Adipose tissue (tissue), 3 donors: ENCODE data around the gene CSF2RB. TPM values are rescaled to one million over a fixed set of nuclear protein-coding genes. Genes with fewer than 3 reads are reported as not detected.

Source experiments
- H3K27ac ChIP-seq: one replicate; pipeline ENCODE4 v1.5.1; 2013; ENCODE audit warnings: low read depth, low read length
- WGBS, 3 donors: extraction: QIAGEN DNeasy Blood & Tissue Kit; methylation state at CpG; one replicate each; pipeline ENCODE4 v1.1.7; 2013; 5-methylcytosine and 5-hydroxymethylcytosine counted together
- polyA plus RNA-seq, 3 donors: library from polyadenylated mRNA; stranded (reverse); fragments of 200-250 nt; gene quantifications; one replicate each; pipeline ENCODE4 v1.2.3, GENCODE V29; 2013
- donor health status: healthy with polysubstance abuse.
- donor health status: Bipolar disorder and iron deficiency.
- donor health status: healthy.

The CSF2RB gene
- polyA plus RNA-seq, 3 donors: 0.89 to 8.6 (median 4.9) TPM

GRCh38 chr22:36929621-36930020 lies 16.2 kb downstream of the CSF2RB start:
- WGBS, 3 donors: 75 to 94% (median 93%) methylated on average over 10 of the region's 10 CpGs
- H3K27ac ChIP-seq: no peak overlapping the region

- H3K27ac ChIP-seq: no peak overlapping the region
- 48 to 75% (median 74%) methylated on average over 18 to 20 of the region's 20 CpGs for WGBS, 3 donors
Measured at GRCh38 chr22:36930041-36930935, 16.9 kb downstream of the CSF2RB start.

GRCh38 chr22:36931446-36931845 lies 18.0 kb downstream of the CSF2RB start:
- WGBS, 3 donors: 73 to 89% (median 82%) methylated on average over 2 of the region's 2 CpGs
- no peak overlapping the region for H3K27ac ChIP-seq

- no peak overlapping the region for H3K27ac ChIP-seq
- WGBS, 3 donors: 82 to 88% (median 88%) methylated on average over 25 of the region's 25 CpGs
Measured at GRCh38 chr22:36933629-36934417, 20.4 kb downstream of the CSF2RB start.

GRCh38 chr22:36934418-36935312 lies 21.2 kb downstream of the CSF2RB start:
- 86 to 90% (median 89%) methylated on average over 10 of the region's 10 CpGs for WGBS, 3 donors
- H3K27ac ChIP-seq: no peak overlapping the region

- 87 to 92% (median 90%) methylated on average over 7 of the region's 7 CpGs for WGBS, 3 donors
- H3K27ac ChIP-seq: no peak overlapping the region
Measured at GRCh38 chr22:36935313-36935610, 21.8 kb downstream of the CSF2RB start.

- no peak overlapping the region for H3K27ac ChIP-seq
- WGBS, 3 donors: 87 to 95% (median 87%) methylated on average over 3 of the region's 3 CpGs
Measured at GRCh38 chr22:36935694-36936093, 22.3 kb downstream of the CSF2RB start.

GRCh38 chr22:36936362-36937116 lies 23.1 kb downstream of the CSF2RB start:
- H3K27ac ChIP-seq: no peak overlapping the region
- 70 to 80% (median 73%) methylated on average over 20 of the region's 20 CpGs for WGBS, 3 donors

- no peak overlapping the region for H3K27ac ChIP-seq
- WGBS, 3 donors: 87 to 94% (median 89%) methylated on average over 13 to 14 of the region's 14 CpGs
Measured at GRCh38 chr22:36937319-36938027, 24.0 kb downstream of the CSF2RB start.

- no peak overlapping the region for H3K27ac ChIP-seq
- WGBS, 3 donors: 92 to 96% (median 93%) methylated on average over 12 of the region's 12 CpGs
Measured at GRCh38 chr22:36938028-36938425, 24.6 kb downstream of the CSF2RB start.

GRCh38 chr22:36938886-36939285 lies 25.5 kb downstream of the CSF2RB start:
- no peak overlapping the region for H3K27ac ChIP-seq
- 84 to 95% (median 90%) methylated on average over 13 of the region's 13 CpGs for WGBS, 3 donors

GRCh38 chr22:36940676-36941075 lies 27.2 kb downstream of the CSF2RB start:
- WGBS, 3 donors: 65 to 70% (median 67%) methylated on average over 5 of the region's 5 CpGs

GRCh38 chr22:36942556-36942955 lies 29.1 kb downstream of the CSF2RB start:
- 37 to 59% (median 54%) methylated on average over 5 of the region's 5 CpGs for WGBS, 3 donors
- H3K27ac ChIP-seq: no peak overlapping the region

More at GRCh38 chr22:36940676-36941075, 27.2 kb downstream of the CSF2RB start:
- no peak overlapping the region for H3K27ac ChIP-seq

- WGBS, 3 donors: 31 to 68% (median 57%) methylated on average over 4 of the region's 4 CpGs
- no peak overlapping the region for H3K27ac ChIP-seq
Measured at GRCh38 chr22:36946421-36947158, 33.2 kb downstream of the CSF2RB start.

- WGBS, 3 donors: 57 to 69% (median 58%) methylated on average over 9 of the region's 9 CpGs
- no peak overlapping the region for H3K27ac ChIP-seq
Measured at GRCh38 chr22:36948273-36949225, 35.1 kb downstream of the CSF2RB start.
